Right forelimb (tissue), 1 donor: ENCODE measurements around the gene BMPR1A.
"Not testable (repeated sequence)": the region's sequence is repeated elsewhere in the genome, so short reads cannot be mapped to it uniquely, and the experiment has no call there.

Experiments used
- DNase-seq: peaks from one replicate; pipeline ENCODE4 v3.0.0-alpha.2; 2018

Gene BMPR1A

DNA sequence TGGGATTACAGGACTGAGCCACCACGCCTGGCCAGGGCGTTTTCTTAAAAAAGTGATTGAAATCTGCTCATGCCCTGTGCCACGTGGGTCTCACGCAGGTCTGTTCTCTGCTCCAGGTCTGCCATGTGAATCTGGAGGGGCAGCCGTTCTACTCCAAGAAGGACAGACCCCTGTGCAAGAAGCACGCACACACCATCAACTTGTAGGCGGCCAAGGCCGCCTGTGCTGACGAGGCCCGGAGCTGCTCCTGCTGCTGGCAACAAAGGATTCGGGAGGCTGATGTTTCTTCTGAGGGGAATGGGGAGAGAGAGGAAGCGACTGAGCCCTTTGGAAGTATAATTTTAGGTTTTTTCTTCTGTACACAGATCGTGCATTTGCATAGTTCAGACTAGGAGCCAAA, 23.6 kb upstream of the BMPR1A start:
- no peak for DNase-seq

DNA sequence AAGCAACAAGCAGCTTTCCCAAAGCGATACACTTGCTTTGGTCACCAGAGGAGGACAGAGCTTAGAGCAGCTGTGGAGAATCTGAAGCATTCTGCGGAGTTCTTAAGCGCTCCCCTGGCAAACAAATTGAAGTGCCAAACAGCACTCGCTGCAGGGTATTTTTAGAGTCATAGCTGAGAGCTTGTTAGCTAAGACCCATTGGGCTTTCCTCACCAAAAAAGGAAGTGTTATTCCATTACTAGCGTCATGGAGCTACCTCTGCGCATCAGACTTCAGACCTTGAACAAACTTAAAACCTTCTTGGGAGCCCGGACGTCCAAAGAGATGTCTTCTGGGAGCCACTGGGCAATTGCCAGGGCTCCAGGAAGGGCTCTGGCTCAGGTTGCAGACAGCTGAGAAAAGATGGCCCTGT, 23.2 kb upstream of the BMPR1A start:
- no peak for DNase-seq

DNA sequence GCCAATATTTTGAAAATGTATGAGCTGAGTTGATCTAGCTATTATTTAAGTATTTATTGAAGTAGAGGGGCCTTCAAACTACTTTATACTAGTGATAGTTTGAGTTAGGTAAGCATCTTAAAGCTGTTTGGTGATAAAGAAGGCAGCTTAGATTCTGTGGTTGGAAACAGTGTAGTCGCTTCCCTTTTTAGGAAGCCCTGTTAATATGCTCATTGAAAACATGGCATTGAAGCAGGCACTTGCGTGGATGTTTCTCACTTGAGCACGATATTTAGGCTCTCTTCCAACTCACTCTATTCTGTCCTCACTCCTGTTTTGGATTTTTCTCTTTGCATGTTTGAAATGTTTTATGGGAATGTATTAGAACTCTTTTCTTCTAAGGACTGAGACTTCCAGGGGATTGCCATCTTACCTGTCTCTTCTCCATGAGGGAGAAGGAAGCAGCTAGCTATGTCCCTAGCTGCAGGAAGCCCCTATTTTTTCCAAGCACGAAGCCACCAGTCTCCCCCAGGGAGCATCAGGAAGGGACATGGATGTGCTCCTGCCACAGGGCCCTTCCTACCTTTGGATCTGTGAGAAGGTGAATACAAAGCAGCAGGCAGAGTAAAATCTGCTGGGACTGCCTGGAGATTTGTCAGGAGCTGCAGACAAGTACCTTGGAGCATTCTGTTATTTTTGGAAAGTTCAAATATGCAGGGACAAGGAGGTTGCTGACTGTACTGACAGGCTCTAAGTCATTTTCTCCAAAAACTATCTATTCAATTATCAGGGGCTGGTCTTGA, 22.0 kb upstream of the BMPR1A start:
- DNase-seq: no peak

GRCh38 chr10:86735278-86735677, 21.1 kb upstream of the BMPR1A start:
- DNase-seq: not testable (repeated sequence)

DNA sequence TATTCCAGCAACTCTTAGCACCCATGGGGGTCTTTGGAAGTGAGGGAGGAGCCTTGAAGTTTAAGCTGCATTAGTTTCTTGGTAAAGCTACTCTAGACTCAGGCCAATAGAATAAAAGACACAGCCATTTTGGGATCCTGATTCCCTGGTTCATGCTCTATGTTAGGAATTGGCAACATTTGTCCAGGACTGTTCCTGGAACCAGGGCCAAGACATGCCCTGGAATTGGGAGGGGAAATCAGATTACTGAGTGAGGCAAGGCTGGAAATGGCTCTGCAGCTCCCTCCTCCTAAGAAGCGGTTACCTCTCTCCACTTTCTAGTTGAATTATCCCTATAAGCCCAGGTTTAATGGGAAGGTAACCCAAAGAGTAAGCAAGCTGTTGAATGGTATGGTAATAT, 14.2 kb upstream of the BMPR1A start:
- DNase-seq: no peak

DNA sequence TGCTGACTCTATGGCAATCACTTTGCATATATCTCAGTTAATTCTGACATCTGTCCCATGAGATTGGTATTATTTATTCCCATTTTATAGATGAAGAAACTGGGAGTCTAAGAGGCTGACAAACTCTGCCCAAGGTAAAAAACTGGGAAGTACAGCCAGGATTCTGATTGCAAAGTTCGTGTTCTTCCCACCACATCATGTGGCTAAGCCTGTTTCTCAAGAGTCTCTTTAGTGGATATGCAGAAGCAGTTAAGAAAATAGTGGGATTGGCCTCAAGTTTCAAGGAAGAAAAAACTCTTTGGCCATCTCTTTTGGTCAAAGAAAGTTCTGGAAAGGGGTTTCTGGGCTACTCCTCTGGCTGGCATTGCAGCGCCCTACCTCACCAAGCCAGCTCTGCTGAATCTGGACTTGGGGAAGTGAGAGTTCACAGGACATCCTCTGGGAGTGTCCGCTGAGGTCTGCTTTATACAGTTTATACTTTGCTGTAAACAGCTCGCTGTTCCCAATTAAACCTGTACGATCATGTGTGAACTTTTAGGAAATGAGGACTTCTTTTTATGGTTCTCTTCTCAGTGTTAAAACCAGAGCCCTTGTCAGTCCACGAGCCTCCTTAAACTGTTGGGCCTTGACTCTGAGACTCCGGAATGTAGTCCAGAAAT, 12.2 kb upstream of the BMPR1A start:
- no peak for DNase-seq

DNA sequence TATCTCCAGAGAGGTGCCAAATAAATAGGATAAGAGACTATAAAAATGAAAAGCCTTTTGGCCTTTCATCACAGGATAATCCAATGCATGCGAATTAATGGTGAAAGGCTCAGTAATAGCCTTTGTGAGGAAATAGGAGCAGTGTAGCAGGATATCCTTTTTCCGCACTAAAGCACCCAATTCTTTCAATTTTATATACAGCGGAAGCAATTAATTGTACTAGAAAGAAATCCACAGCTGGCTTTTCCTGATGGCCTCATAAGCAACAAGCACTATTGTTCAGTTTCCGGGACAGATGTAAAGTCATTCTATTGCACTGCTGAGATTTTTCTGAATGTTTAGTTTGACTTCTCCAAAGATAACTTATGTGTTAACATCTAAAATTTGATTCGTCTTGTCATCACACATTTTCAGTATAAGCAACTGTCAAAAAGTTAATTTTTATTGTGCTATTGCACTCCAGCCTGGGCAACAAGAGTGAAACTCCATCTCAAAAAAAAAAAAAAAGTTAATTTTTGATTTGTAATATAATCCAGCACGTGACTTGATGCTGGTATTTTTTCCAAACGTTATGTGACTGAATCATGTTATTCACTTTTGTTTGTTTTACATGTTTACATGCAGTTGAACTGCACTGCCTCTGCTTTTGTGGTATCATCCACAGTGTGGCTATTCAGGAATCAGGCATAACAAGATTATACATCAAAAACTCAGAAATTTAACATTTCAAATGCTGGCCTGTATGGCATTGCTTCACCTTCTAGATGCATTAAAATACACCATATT, 8.4 kb upstream of the BMPR1A start:
- no peak for DNase-seq

- DNase-seq: no peak
Observed at GRCh38 chr10:86749854-86750253, 6.6 kb upstream of the BMPR1A start.

DNA sequence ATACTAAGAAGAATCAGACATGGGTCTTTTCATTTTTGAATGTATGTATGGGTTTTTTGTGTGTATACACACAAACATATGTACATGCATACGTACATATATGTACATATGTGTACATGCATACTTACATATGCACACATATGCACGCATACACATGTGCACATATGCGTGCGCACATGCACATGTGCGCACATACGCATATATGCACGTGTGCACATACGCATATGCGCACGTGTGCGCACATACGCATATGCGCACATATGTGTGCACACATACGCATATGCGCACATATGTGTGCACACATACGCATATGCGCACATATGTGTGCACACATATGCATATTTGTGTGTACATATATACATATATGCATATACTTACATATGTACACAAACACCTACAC, 4.9 kb upstream of the BMPR1A start:
- DNase-seq: no peak

- DNase-seq: no peak
Observed at GRCh38 chr10:86752311-86752710, 4.1 kb upstream of the BMPR1A start.

DNA sequence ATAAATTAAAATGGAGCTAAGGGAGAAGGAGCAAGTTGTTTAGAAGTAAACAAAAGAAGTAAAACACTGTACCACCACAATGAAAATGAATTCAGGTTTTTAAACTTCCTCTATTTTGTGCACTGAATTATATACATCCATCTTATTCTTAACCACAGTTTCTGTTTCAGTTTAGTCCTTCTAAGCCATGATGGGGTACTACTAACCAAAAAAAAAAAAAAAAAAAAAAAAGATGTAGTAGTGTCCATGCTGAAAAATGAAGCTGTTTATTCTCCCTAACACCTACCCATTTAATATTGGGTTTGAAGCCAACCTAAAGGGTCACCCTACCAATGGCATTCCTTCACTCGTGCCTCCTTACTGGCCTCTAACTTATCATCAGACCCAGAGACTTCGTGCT, 3.4 kb upstream of the BMPR1A start:
- DNase-seq: no peak

DNA sequence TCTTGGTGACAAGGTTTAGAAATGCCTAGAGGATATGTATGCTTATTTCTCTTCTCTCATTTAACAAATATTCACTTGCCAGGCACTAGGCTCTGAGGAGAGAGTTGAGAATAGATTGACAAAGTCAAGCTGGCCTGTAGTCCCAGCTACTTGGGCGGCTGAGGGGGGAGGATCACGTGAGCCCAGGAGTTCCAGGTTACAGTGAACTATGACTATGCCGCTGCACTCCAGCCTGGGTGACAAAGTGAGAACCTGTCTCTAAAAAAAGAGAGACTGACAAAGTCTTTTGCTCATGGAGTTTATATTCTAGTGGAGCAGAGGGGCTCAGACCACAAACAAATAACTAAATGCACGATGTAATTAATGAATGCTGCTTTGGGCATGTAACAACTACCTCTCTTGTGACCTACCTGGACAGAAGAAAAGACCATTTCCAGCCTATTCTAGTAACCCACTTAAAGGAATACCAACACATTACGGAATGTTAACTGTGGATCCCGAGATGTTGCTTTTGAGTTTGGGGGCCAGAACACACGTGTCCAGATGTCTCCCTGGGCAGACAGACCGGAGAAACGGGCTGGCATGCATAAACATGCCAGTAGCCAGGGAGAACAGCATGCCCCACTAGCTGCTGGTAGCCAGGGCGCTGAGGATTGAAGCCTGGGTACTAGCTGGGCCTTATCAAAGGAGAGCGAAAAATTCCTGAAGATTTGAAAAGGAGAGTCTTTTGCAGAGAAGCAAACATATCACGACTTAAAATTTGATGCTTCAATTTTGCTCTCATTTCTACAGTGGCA, 2.6 kb upstream of the BMPR1A start:
- no peak for DNase-seq

DNA sequence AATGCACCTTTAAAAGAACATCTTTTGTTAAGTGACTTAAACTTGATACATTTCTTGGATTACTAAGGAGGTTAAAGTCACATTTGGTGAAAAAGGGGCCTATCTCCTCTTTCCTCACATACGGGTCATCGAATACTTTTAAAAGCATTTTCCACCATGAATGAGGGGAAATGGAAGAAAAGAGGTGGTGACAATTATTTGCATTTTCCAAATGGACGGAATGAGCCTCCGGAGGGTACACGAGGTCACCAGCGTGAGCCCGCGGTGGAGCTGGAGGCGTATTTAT, 1.0 kb upstream of the BMPR1A start:
- DNase-seq: no peak

- DNase-seq: peak; percentile 88
Observed at GRCh38 chr10:86755740-86756510, 494 bp upstream of the BMPR1A start.

DNA sequence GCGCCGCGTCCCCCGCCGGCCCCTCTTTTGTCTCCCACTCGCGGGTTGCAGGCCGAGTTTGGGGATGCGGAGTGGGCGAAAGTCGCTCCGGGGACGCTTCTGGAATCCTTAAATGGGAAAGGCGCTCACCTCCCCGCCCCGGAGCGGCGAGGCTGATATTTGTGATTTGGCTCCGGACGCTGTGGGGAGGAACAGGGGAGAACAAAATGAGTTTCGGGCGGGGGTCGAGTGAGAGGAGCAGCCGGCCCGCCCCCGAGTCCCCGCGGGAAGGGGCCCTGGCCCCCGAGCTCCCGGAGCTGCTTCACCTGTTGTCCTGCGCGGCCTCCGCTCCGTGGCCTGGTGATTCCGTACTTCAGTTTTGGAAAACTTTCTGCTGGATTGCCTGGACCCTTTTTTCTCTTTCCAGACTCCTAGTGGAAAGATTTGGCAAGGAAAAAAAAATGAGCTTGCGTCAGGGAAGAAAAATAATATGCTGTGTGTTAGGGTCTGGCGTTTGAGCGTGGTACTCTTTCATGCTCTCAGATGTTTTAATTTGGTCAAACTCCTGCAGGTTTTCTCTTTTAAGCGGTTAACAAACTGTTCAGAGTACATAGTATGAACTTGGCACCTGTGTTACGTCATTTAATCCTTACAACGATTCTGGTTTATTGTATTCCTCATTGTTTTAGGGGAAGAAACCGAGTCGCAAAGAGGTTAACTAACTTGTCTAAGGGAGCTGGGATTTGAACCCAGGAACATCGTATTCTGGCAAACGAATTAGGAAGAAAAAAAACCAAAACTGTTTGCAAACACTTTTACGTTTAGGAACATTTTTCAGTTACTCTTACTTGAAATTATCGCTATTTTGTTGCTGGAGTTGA, 924 bp downstream of the BMPR1A start:
- DNase-seq: peak; percentile 84

DNA sequence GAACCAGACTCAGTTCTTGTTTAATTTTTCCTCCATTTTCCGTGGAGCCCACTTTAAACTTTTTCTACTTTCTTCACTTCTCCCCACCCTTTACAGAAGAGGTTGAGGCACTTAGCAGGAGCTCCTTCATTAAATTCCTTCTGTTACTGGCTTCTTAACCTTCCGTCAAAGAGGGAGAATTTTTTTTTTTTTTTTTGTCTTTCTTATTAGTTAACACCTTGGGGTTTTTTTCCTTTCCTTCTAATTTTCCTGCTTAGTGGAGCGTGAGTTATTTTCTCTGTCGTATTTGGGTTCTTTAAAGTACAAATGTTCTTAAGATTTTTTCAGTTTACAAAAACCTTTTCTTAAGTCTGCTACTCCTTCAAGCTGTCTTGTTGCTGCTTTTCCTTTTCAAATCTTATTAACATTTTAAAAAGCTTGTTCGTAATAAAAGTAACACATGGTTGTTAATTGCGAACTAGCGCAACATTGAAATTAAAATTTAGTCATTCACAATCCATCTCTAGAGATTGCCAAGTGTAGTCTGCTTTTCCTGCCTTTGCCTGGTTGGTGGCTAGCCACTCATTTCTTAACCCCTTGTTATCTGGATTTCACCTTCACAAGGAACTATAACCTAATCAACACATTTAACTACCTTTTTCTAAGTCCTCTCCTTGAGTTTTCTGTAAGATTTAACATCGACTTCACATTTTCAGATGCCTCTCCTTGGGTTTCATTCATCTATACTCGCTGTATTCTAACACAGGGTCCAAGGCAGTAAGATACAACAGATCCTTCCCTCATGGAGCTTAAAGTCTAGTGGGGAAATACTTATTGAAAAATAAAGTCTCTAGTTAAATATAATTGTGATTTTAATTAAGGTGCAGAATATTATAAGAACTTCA, 2.0 kb downstream of the BMPR1A start:
- no peak for DNase-seq

GRCh38 chr10:86759073-86759672, 2.8 kb downstream of the BMPR1A start:
- DNase-seq: no peak

- DNase-seq: no peak
Observed at GRCh38 chr10:86763404-86763803, 7.0 kb downstream of the BMPR1A start.

GRCh38 chr10:86765548-86765947, 9.1 kb downstream of the BMPR1A start:
- no peak for DNase-seq
